Stomach (tissue), 4 donors: ENCODE measurements around the gene ADCY5.

Experiments used
- POLR2A ChIP-seq, 4 donors: fragments of 450-650 bp; IDR thresholded peaks; one replicate each; pipeline ENCODE4 v1.6.1; 2016; ENCODE audit warnings: antibody characterized with exemption in 4 of 4, control low read depth in 2 of 4, mild to moderate bottlenecking in 1 of 4, moderate library complexity in 1 of 4
- POLR2AphosphoS5 ChIP-seq, 3 donors: sonication (generic); formaldehyde crosslinking; IDR thresholded peaks; one replicate each; pipeline ENCODE4 v1.6.1; 2016; ENCODE audit warnings: antibody characterized with exemption in 3 of 3
- TF ChIP-seq, protein P1 (sequence below), 7 experiments: fragments of 450-650 bp in 4 of 7; fragments of 200-600 bp in 3 of 7; sonication (generic) in 3 of 7; IDR thresholded peaks; one replicate each; pipeline ENCODE4 v1.5.1; 2016 to 2019; ENCODE audit warnings: antibody characterized with exemption in 7 of 7, control low read depth in 2 of 7, mild to moderate bottlenecking in 1 of 7

DNA sequence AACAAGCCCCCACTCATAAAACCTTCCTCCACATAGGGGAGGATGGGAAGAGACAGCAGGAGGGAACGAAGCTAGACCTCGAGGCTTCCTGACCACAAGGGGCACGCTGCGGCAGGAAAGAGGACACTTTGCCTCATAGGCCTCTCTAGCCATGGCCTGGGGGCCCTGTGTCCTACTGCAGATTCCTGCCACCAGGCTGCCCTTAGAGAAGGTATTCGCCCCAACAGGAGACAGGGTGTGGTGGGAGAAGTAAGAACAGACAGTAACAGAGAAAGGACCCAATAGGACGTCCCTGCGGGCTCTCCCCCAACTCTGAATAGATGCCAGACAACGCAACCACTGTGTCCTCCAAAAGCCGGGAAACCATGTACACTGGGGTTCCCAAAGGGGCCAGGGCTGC lies 36.8 kb downstream of the ADCY5 start:
- TF ChIP-seq, protein P1, sequence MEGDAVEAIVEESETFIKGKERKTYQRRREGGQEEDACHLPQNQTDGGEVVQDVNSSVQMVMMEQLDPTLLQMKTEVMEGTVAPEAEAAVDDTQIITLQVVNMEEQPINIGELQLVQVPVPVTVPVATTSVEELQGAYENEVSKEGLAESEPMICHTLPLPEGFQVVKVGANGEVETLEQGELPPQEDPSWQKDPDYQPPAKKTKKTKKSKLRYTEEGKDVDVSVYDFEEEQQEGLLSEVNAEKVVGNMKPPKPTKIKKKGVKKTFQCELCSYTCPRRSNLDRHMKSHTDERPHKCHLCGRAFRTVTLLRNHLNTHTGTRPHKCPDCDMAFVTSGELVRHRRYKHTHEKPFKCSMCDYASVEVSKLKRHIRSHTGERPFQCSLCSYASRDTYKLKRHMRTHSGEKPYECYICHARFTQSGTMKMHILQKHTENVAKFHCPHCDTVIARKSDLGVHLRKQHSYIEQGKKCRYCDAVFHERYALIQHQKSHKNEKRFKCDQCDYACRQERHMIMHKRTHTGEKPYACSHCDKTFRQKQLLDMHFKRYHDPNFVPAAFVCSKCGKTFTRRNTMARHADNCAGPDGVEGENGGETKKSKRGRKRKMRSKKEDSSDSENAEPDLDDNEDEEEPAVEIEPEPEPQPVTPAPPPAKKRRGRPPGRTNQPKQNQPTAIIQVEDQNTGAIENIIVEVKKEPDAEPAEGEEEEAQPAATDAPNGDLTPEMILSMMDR (IDR thresholded peaks at IDR 0.05): no peak
- no peak for TF ChIP-seq POLR2A (IDR thresholded peaks at IDR 0.05)
- no peak for TF ChIP-seq POLR2AphosphoS5 (IDR thresholded peaks at IDR 0.05)
